GM19043 (cell line): ENCODE results near the gene IL12RB2.

Experiments used
- ATAC-seq: cut with Tn5 transposase; IDR thresholded peaks from one replicate; pipeline ENCODE4 v1.9.1; 2021; ENCODE audit warnings: low read depth; ENCODE audit not compliant: unreplicated experiment

IL12RB2 gene

DNA sequence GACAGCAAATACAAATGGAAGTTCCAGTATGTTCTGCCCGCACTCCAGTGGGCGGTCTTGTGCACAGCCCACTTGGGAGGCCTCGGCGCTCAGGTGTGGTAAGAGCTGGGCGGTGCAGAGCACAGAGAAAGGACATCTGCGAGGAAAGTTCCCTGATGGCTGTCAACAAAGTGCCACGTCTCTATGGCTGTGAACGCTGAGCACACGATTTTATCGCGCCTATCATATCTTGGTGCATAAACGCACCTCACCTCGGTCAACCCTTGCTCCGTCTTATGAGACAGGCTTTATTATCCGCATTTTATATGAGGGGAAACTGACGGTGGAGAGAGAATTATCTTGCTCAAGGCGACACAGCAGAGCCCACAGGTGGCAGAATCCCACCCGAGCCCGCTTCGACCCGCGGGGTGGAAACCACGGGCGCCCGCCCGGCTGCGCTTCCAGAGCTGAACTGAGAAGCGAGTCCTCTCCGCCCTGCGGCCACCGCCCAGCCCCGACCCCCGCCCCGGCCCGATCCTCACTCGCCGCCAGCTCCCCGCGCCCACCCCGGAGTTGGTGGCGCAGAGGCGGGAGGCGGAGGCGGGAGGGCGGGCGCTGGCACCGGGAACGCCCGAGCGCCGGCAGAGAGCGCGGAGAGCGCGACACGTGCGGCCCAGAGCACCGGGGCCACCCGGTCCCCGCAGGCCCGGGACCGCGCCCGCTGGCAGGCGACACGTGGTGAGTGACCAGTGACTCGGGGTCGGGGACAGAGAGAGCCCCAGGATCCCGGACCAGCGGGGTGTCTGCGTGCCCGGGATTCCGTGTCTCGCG, at the start of gene IL12RB2:
TSS of gene IL12RB2 (plus strand) at position 623 of the 810 bp plus-strand sequence. CDS start 12,496 bp downstream, outside the sequence.
- no peak for ATAC-seq

DNA sequence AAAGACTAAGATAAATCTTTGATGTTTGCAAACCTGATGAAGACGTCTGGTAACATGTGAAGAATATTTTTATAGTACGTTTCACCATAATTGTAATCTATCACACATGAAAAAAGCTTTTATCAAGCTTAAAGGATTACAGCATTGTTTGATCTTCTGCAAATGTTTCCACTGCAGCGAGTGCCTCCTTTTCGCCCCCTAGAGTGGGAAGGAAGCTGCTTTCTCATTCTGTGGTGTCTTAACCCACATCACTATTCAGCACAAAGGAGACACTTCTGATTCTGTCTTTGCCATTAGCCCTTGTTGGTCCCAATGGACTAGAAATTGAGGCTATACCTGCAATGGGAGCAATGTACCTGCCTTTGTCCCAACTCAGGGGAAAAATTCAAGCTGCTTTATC, 46.0 kb upstream of the IL12RB2 start:
- ATAC-seq = no peak

DNA sequence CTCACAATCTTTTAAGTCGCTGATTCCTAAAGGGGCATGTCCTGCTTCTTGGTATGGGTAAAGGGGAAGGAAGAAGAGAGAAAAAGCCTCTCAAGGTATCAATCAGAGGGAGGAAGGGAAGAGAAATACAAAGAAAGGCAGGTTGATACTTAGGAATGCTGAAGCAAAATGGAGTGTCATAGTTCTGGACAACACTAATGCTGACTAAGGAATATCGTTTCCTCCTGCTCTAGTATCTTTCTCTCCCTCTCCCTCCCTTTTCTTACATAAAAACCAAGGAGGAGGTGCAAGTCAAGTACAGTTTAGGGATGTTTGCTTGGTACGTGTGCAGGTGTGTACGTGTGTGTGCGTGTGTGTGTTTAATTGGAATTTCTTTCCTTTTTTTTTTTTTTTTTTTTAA, 44.9 kb upstream of the IL12RB2 start:
- no peak for ATAC-seq

DNA sequence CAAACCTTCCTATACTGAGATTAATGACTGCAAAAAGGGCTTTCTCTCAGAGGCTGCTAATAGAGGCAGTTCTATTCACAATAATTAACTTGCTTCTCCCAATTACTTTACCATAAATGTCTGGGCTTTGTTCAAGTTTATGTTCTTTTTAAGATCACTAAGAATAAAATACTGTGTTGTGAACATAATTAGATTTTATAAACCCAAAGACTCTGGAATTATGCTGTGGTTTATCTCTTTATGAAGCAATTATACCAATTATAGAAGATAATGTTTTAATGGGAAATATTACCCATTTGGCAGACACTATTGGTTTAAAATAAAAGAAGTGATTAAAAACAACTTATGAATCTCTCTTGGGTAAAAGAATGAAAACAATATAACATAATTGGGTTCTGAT, 43.5 kb upstream of the IL12RB2 start:
- no peak for ATAC-seq

DNA sequence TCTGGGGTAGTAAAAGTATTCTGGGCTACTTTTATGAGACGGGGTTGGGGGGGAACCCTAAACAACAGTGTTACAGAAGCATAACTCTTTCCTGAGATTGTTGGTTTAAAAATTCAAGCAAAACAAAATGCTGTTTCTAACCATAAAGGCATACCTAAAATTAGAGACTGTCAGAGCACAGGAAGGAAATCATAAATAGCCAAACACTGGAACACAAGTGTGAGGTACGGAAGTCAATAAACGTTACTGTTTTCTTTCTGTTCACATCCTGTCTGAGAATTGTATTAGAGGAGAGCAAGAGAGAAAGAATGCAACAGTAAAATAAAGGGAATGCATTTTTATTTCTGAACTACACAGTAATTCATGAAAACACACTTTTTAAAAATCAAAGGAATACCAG, 42.8 kb upstream of the IL12RB2 start:
- no peak for ATAC-seq

DNA sequence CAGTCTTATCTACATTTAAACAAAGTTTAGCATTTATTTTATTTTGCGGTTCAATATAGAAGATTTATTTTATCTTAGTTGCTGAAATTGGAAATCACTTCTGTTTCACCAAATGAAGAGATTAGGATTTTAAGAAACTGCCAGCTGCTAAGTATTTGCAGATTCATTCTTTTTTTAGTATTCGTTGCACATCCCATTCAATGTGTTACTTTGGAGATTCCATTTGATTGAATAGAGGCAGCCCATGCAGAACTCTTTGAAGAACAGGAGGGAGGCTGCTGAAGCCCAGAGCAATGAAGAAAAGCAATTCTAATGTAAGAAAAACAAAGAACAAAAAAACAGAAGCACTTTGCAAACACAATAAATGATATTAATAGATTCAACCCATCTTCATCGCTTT, 38.6 kb upstream of the IL12RB2 start:
- ATAC-seq = no peak

DNA sequence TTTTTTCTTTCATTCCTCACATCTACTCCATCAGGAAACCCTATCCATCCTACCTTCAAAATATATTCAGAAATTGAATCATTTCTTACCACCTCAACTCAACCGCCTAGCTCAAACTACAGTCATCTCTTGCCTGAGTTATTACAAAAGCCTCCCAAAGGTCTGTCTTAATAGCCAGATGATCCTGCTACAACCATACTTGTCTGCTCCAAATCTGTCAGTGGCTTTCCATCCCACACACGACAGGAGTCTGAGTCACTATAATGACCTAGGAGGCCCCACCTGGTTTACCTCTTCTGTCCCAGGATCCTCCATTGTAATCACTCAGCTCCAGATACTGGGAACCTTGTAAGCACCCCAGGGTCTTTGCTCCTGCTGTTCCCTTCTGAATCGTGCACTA, 37.1 kb upstream of the IL12RB2 start:
- ATAC-seq = no peak

- ATAC-seq = no peak
Observed at GRCh38 chr1:67273591-67273990, 34.1 kb upstream of the IL12RB2 start.

DNA sequence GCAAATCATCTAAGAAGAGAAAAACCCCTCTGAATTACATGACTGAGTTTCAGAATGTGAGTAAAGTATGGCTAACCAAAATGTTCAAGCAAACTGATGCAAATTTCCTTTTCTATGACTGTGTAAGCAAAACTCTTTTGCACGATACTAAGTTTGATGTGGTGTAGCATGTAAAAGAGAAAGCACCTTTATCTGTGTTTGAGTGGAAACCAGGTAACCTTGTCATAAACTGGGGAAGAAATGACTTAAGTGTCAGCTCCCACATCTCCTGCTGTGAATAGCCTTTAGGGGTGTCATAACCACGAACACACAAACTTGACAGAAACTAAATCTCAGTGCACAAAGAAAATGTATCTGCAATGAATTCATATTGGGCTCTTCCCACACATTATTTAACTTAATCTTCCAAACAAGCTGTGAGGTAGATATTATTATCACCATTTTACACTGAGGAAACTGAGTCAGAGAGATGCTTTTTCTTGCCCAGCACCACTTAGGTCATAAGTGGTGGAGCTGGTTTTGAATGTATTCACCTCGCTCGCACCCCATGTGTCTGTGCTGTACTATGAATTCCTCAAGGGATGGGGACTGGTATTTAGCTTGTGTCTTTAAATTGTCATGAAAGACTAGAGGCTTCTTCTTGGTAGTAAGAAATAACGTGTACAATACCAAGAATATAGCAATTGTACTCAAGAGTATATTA, 32.9 kb upstream of the IL12RB2 start:
- ATAC-seq = no peak

GRCh38 chr1:67280696-67281095, 27.0 kb upstream of the IL12RB2 start:
- no peak for ATAC-seq

- no peak for ATAC-seq
Observed at GRCh38 chr1:67281244-67281643, 26.4 kb upstream of the IL12RB2 start.

GRCh38 chr1:67285780-67286488, 21.7 kb upstream of the IL12RB2 start:
- peak; percentile 95 for ATAC-seq

GRCh38 chr1:67290236-67290635, 17.4 kb upstream of the IL12RB2 start:
- no peak for ATAC-seq

DNA sequence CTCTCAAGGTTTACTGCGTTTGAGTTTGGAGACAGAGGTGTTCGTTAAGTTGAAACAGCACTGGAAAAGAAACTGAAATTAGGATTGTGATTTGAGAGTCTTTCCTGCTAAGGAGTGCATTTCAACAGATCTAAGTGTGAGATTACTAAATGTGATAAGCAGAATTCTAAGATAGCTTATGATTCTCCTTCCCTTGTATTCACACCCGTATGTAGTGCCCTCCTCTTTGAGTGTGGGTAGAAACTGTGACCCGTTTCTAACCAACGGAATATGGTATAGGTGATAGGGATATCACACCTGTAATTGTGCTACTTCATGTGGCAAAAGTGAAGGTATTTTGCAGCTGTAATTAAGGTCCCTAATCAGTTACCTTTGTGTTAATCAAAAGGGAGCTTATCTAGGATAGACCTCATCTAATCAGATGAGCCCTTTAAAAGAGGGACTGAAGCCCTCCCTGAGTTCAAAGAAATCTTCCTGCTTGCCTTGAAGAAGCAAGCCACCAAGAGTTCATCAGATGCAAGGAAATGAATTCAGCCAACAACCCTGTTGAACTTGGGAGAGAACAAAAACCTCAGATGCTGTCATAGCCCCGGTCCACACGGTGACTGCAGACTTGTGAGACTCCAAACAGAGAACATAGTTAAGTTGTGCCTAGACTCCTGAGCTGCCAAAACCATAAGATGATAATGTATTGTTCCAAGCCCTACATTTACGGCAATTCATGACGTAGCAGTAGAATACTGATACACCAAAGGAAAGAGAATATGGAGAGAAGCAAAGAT, 12.6 kb upstream of the IL12RB2 start:
- ATAC-seq = no peak

DNA sequence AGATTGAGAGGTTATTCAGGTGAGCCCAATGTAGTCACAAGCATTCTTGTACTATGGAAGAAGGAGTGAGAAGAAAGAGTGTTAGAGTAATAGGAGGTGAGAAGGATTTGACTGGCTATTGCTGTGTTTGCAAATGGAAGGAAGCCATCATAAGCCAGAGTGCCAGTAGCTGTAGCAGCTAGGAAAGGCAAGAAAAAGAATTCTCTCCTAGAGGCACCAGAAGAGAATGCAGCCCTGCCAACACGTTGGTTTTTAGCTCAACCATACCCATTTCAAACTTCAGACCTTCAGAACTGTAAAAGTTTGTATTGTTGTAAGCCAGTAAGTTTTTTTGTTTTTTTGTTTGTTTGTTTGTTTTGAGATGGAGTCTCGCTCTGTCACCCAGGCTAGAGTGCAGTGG, 8.9 kb upstream of the IL12RB2 start:
- no peak for ATAC-seq

DNA sequence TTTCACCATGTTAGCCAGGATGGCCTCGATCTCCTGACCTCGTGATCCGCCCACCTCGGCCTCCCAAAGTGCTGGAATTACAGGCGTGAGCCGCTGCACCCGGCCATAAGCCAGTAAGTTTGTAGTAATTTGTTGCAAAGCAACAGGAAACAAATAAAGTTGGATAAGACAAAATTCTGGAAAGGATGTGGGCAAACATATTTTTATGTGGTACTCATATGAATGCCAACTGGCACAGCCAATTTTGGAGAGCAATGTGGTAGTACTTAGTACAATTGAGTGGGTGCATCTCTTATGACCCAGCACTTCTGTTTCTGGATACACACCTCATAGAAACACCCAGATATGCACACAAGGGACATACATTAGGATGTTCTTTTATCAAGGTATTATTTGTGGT, 8.4 kb upstream of the IL12RB2 start:
- ATAC-seq = no peak

DNA sequence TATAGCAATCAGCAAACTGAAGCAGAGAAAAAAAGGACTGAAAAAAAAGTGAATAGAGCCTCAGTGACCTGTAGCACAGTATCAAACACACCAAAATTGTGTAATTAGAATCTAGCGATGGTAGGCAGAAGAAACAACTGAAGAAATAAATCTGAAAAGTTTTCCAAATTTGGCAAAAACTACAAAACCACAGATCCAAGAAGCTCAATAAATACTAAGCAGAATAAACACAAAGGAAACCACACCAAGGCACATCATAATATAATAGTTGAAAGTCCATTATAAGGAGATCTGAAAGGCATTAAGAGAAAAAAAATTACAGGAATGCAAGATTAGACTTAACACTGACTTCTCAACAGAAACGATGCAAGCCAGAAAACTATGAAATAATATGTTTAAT, 7.1 kb upstream of the IL12RB2 start:
- ATAC-seq = no peak

DNA sequence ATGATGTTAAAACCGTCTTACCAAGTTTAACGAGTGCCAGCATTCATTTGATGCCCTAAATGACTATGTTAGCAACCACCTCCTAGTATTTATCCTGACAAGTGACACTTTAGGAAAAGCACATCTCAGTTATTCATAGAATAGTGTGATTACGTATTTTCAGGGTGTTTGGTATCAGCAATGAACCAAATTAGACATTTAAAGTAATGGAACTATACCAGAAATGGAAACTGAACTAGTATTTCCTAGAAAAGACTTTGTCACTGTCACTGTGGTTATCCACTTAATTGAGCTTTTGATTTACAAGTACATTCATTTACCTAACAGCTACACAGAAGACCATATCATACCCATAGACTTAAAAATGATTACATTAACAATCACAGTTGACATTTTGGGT, 3.6 kb upstream of the IL12RB2 start:
- ATAC-seq = no peak

DNA sequence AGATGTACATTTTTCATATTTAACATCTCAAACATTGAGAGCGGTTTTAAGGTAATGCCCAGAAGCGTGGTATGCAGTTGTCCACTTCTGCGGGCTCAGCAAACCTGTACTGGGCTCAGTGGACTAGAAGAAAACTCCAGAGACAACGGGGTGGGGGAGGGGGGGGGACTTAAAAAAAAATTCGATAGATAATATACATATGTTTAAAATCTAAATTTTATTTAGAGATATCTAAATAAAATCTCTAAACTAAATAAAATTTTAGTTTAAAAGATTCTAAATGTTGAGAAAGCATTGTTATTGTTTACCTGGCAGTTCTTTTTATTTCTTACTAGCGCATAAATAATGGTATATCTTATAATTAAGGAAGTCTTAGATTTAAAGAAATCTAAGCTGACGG, 1.1 kb upstream of the IL12RB2 start:
- no peak for ATAC-seq

GRCh38 chr1:67308136-67308535, 463 bp downstream of the IL12RB2 start:
- no peak for ATAC-seq

- no peak for ATAC-seq
Observed at GRCh38 chr1:67312615-67313014, 4.9 kb downstream of the IL12RB2 start.
